NCI-H446 treated with DMSO at 0.1 percent for 48 hours (cell line): Measurements from ENCODE around the gene ZNF280B.
"Not testable (repeated sequence)": the region's sequence is repeated elsewhere in the genome, so short reads cannot be mapped to it uniquely, and the experiment has no call there.

ENCODE experiments used
- DNase-seq: peaks from one replicate; lab custom pipeline; 2025; lab: John Stamatoyannopoulos, UW

Gene ZNF280B

GRCh38 chr22:22534604-22535415 lies 26.3 kb upstream of the ZNF280B start:
- DNase-seq, result no peak

GRCh38 chr22:22533863-22534262 lies 25.3 kb upstream of the ZNF280B start:
- DNase-seq, result no peak

- DNase-seq, result no peak
Measured at GRCh38 chr22:22533417-22533816, 24.9 kb upstream of the ZNF280B start.

- not testable (repeated sequence) for DNase-seq
Measured at GRCh38 chr22:22532547-22533071, 24.1 kb upstream of the ZNF280B start.

- DNase-seq, result no peak
Measured at GRCh38 chr22:22531770-22532546, 23.4 kb upstream of the ZNF280B start.

GRCh38 chr22:22528780-22529179 lies 20.2 kb upstream of the ZNF280B start:
- no peak for DNase-seq

- DNase-seq, result no peak
Measured at GRCh38 chr22:22527312-22527711, 18.8 kb upstream of the ZNF280B start.

- DNase-seq, result no peak
Measured at GRCh38 chr22:22526125-22526912, 17.8 kb upstream of the ZNF280B start.

GRCh38 chr22:22523494-22523893 lies 15.0 kb upstream of the ZNF280B start:
- no peak for DNase-seq

- no peak for DNase-seq
Measured at GRCh38 chr22:22521631-22522030, 13.1 kb upstream of the ZNF280B start.

- DNase-seq, result no peak
Measured at GRCh38 chr22:22520667-22521602, 12.4 kb upstream of the ZNF280B start.

GRCh38 chr22:22520020-22520656 lies 11.6 kb upstream of the ZNF280B start, which contains the start of gene ZNF280A:
ZNF280A (minus strand) TSS chr22:22520270; CDS start chr22:22515630, 4,640 bp downstream.
- DNase-seq, result no peak

GRCh38 chr22:22519591-22519990 lies 11.0 kb upstream of the ZNF280B start:
- DNase-seq, result no peak

GRCh38 chr22:22516992-22517391 lies 8.4 kb upstream of the ZNF280B start:
- DNase-seq, result no peak

- DNase-seq, result no peak
Measured at GRCh38 chr22:22515890-22516289, 7.3 kb upstream of the ZNF280B start.

- DNase-seq, result not testable (repeated sequence)
Measured at GRCh38 chr22:22514431-22514830, 5.9 kb upstream of the ZNF280B start.

- DNase-seq, result no peak
Measured at GRCh38 chr22:22513619-22514018, 5.1 kb upstream of the ZNF280B start.

- no peak for DNase-seq
Measured at GRCh38 chr22:22512951-22513350, 4.4 kb upstream of the ZNF280B start.

- DNase-seq, result not testable (repeated sequence)
Measured at GRCh38 chr22:22510833-22511232, 2.3 kb upstream of the ZNF280B start.

GRCh38 chr22:22509912-22510311 lies 1.4 kb upstream of the ZNF280B start:
- not testable (repeated sequence) for DNase-seq
